Measurements from ENCODE around the gene RNF152. TPM values are rescaled to one million over a fixed set of nuclear protein-coding genes. Genes with fewer than 3 reads are reported as not detected.

RNF152 gene, protein sequence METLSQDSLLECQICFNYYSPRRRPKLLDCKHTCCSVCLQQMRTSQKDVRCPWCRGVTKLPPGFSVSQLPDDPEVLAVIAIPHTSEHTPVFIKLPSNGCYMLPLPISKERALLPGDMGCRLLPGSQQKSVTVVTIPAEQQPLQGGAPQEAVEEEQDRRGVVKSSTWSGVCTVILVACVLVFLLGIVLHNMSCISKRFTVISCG
- not detected for total RNA-seq

DNA sequence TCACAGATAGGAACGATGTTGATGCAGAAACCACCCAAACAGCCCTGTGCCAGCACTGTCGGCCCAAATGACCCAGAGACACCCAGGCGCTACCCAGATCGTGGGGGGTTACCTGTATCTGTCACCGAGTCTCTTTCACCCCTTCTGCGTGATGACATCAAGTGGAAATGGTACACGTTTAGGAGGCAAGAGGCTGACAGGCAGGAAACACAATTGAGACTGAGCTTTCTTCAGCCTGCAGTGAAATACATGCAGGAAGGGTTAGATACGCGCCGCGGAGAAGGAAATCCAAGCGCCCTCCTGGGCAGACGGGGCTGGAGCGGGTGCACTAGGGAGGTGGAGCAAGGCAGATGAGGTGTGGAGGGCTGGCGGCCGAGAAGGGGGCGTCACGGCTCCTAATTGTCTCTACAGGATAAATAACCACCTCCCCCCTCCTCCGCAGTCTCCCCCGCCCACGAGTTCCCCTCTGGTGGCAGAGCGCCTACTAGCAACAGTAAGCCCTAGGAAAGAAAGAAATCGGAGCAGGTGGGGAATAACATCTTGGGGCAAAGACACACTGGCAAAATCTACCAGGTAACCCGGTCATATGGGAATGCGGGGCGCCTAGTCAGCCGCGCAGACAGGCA lies at the start of gene RNF152:
Gene RNF152 (minus strand): TSS at position 325 of the 626 bp plus-strand sequence. CDS start 76,544 bp downstream, outside the sequence.

All from activated naive CD4-positive, alpha-beta T cell treated with anti-CD3 and anti-CD28 coated beads, Interleukin-2, amount 10 ng/mL, durations not matched to agents 5 hours and 36 hours (primary cell).